HEK293 (cell line): ENCODE measurements around the gene GMPR2.

Experiments
- CTCF ChIA-PET: fragments of 350-600 bp; formaldehyde crosslinking; extraction: SDS; loops from one replicate; lab custom pipeline; 2021; ENCODE audit warnings: antibody characterized with exemption; lab: Yijun Ruan, JAX
- POLR2A ChIA-PET: fragments of 300-600 bp; formaldehyde crosslinking; extraction: SDS; loops from one replicate; lab custom pipeline; 2020; ENCODE audit warnings: antibody characterized with exemption, inconsistent platforms; lab: Yijun Ruan, JAX
- H3K27ac ChIP-seq: fragments of 200-500 bp; sonication (Bioruptor generic); 2 replicates; pipeline ENCODE4 v1.5.1; 2014; ENCODE audit warnings: low read depth, low read length, control low read depth, inconsistent platforms; ENCODE audit errors: extremely low read depth
- H3K36me3 ChIP-seq, 2 experiments: fragments of 200-500 bp in 1 of 2; sonication (Bioruptor generic) in 1 of 2; 1 replicate in 1 of 2; 2 replicates in 1 of 2; pipeline ENCODE4 v1.5.1; 2014 to 2017; ENCODE audit warnings: inconsistent platforms in 2 of 2, low read length in 2 of 2; ENCODE audit not compliant: control insufficient read depth in 2 of 2, insufficient read depth in 1 of 2
- H3K4me1 ChIP-seq: fragments of 200-500 bp; sonication (Bioruptor generic); 2 replicates; pipeline ENCODE4 v1.5.1; 2014; ENCODE audit warnings: mild to moderate bottlenecking, low read length, inconsistent platforms; ENCODE audit not compliant: control insufficient read depth, insufficient read depth
- H3K4me3 ChIP-seq: 2 replicates; pipeline ENCODE4 v1.5.1; 2011; ENCODE audit warnings: low read depth, mild to moderate bottlenecking, control low read depth, low read length, moderate library complexity
- H3K9me3 ChIP-seq: fragments of 200-500 bp; sonication (Bioruptor generic); 2 replicates; pipeline ENCODE4 v1.5.1; 2014; ENCODE audit warnings: low read depth, low read length, inconsistent platforms; ENCODE audit not compliant: control insufficient read depth, insufficient read depth
- GLIS1 ChIP-seq: fragments of 450-650 bp; formaldehyde crosslinking; IDR thresholded peaks from 2 replicates; pipeline ENCODE4 v1.5.1; 2016; ENCODE audit warnings: missing biosample characterization, missing genetic modification characterization
- HOXA7 ChIP-seq: sonication (generic); formaldehyde crosslinking; IDR thresholded peaks from 2 replicates; pipeline ENCODE4 v1.8.1; 2022; ENCODE audit warnings: missing genetic modification reagents, borderline replicate concordance
- HOXD13 ChIP-seq: sonication (generic); formaldehyde crosslinking; IDR thresholded peaks from 2 replicates; pipeline ENCODE4 v1.8.0; 2022; ENCODE audit warnings: missing genetic modification reagents, borderline replicate concordance
- OVOL3 ChIP-seq: fragments of 450-650 bp; formaldehyde crosslinking; IDR thresholded peaks from 2 replicates; pipeline ENCODE4 v1.5.1; 2016; ENCODE audit warnings: missing biosample characterization, missing genetic modification characterization
- PRDM10 ChIP-seq: fragments of 450-650 bp; formaldehyde crosslinking; IDR thresholded peaks from 2 replicates; pipeline ENCODE4 v1.5.1; 2016; ENCODE audit warnings: missing biosample characterization, missing genetic modification characterization
- REPIN1 ChIP-seq: fragments of 450-650 bp; formaldehyde crosslinking; IDR thresholded peaks from 2 replicates; pipeline ENCODE4 v1.5.1; 2017; ENCODE audit warnings: missing biosample characterization, missing genetic modification characterization, low read depth
- SP2 ChIP-seq: fragments of 450-650 bp; formaldehyde crosslinking; IDR thresholded peaks from 2 replicates; pipeline ENCODE4 v1.5.1; 2016; ENCODE audit warnings: missing biosample characterization, missing genetic modification characterization
- WT1 ChIP-seq: fragments of 450-650 bp; formaldehyde crosslinking; IDR thresholded peaks from 2 replicates; pipeline ENCODE4 v1.5.1; 2016; ENCODE audit warnings: missing biosample characterization, missing genetic modification characterization
- YY1 ChIP-seq: fragments of 450-650 bp; formaldehyde crosslinking; IDR thresholded peaks from 2 replicates; pipeline ENCODE4 v1.5.1; 2018; ENCODE audit warnings: missing biosample characterization, missing genetic modification characterization
- ZBTB11 ChIP-seq: fragments of 450-650 bp; formaldehyde crosslinking; conservative IDR thresholded peaks from 2 replicates; pipeline ENCODE4 v1.5.1; 2016; ENCODE audit warnings: low read depth, missing biosample characterization, missing genetic modification characterization
- ZFP41 ChIP-seq: fragments of 450-650 bp; formaldehyde crosslinking; IDR thresholded peaks from 2 replicates; pipeline ENCODE4 v1.5.1; 2016; ENCODE audit warnings: missing biosample characterization, missing genetic modification characterization, borderline replicate concordance
- ZNF112 ChIP-seq: fragments of 450-650 bp; formaldehyde crosslinking; IDR thresholded peaks from 2 replicates; pipeline ENCODE4 v1.5.0; 2017; ENCODE audit warnings: missing biosample characterization, missing genetic modification characterization
- ZNF133 ChIP-seq: fragments of 450-650 bp; formaldehyde crosslinking; IDR thresholded peaks from 2 replicates; pipeline ENCODE4 v1.5.1; 2016; ENCODE audit warnings: missing biosample characterization, missing genetic modification characterization
- ZNF146 ChIP-seq: fragments of 450-650 bp; formaldehyde crosslinking; IDR thresholded peaks from 2 replicates; pipeline ENCODE4 v1.5.1; 2016; ENCODE audit warnings: missing biosample characterization, missing genetic modification characterization
- ZNF155 ChIP-seq: fragments of 450-650 bp; formaldehyde crosslinking; IDR thresholded peaks from 2 replicates; pipeline ENCODE4 v1.5.1; 2016; ENCODE audit warnings: missing biosample characterization, missing genetic modification characterization
- ZNF292 ChIP-seq: fragments of 450-650 bp; formaldehyde crosslinking; IDR thresholded peaks from 2 replicates; pipeline ENCODE4 v1.5.1; 2016; ENCODE audit warnings: low read depth, missing biosample characterization, missing genetic modification characterization, borderline replicate concordance
- ZNF341 ChIP-seq: fragments of 450-650 bp; formaldehyde crosslinking; IDR thresholded peaks from 2 replicates; pipeline ENCODE4; 2016; ENCODE audit warnings: low read depth, missing biosample characterization, missing genetic modification characterization
- ZNF366 ChIP-seq: fragments of 450-650 bp; formaldehyde crosslinking; conservative IDR thresholded peaks from 2 replicates; pipeline ENCODE4 v1.5.1; 2016; ENCODE audit warnings: missing biosample characterization, missing genetic modification characterization
- ZNF404 ChIP-seq: fragments of 450-650 bp; formaldehyde crosslinking; IDR thresholded peaks from 2 replicates; pipeline ENCODE4 v1.5.1; 2017; ENCODE audit warnings: missing biosample characterization, missing genetic modification characterization
- ZNF513 ChIP-seq: fragments of 450-650 bp; IDR thresholded peaks from 2 replicates; pipeline ENCODE4 v1.5.1; 2018; ENCODE audit warnings: missing biosample characterization, missing genetic modification characterization
- ZNF514 ChIP-seq: fragments of 450-650 bp; formaldehyde crosslinking; IDR thresholded peaks from 2 replicates; pipeline ENCODE4 v1.5.1; 2016; ENCODE audit warnings: missing biosample characterization, missing genetic modification characterization
- ZNF571 ChIP-seq: fragments of 450-650 bp; formaldehyde crosslinking; IDR thresholded peaks from 2 replicates; pipeline ENCODE4 v1.5.0; 2017; ENCODE audit warnings: missing biosample characterization, missing genetic modification characterization
- ZNF580 ChIP-seq: fragments of 450-650 bp; formaldehyde crosslinking; IDR thresholded peaks from 2 replicates; pipeline ENCODE4 v1.5.1; 2016; ENCODE audit warnings: missing biosample characterization, missing genetic modification characterization
- ZNF670 ChIP-seq: fragments of 450-650 bp; formaldehyde crosslinking; IDR thresholded peaks from 2 replicates; pipeline ENCODE4 v1.5.1; 2016; ENCODE audit warnings: missing biosample characterization, missing genetic modification characterization, low read depth
- ZNF747 ChIP-seq: fragments of 450-650 bp; formaldehyde crosslinking; IDR thresholded peaks from 2 replicates; pipeline ENCODE4 v1.5.1; 2016; ENCODE audit warnings: missing biosample characterization, missing genetic modification characterization
- ZSCAN23 ChIP-seq: fragments of 450-650 bp; formaldehyde crosslinking; IDR thresholded peaks from 2 replicates; pipeline ENCODE4 v1.5.1; 2016; ENCODE audit warnings: missing biosample characterization, missing genetic modification characterization
- ZSCAN4 ChIP-seq: fragments of 450-650 bp; formaldehyde crosslinking; IDR thresholded peaks from 2 replicates; pipeline ENCODE4 v1.5.1; 2017; ENCODE audit warnings: missing biosample characterization, missing genetic modification characterization

The GMPR2 gene

GRCh38 chr14:24232645-24233537 is at the start of gene GMPR2:
TSS of gene GMPR2 (plus strand) at chr14:24232929. CDS start at chr14:24233254, 325 bp downstream.
- peak within 1 kb of the TSS; percentile 92 for H3K27ac ChIP-seq
- TF ChIP-seq ZNF747 (tag by site-specific recombination), result no peak
- no peak for TF ChIP-seq HOXA7 (CRISPR knock-in tag)
- TF ChIP-seq GLIS1 (tag by site-specific recombination), result 0 out of 2 replicates have a peak, but pooled peaks have one; percentile 16
- TF ChIP-seq ZSCAN23 (tag by site-specific recombination), result no peak
- no peak for TF ChIP-seq ZNF513 (tag by site-specific recombination)
- no peak for TF ChIP-seq ZNF670 (tag by site-specific recombination)
- TF ChIP-seq ZNF292 (tag by site-specific recombination), result no peak
- no peak for TF ChIP-seq REPIN1 (tag by site-specific recombination)
- TF ChIP-seq WT1 (tag by site-specific recombination), result no peak
- no peak for TF ChIP-seq ZNF404 (tag by site-specific recombination)
- TF ChIP-seq HOXD13 (CRISPR knock-in tag), result no peak
- TF ChIP-seq ZFP41 (tag by site-specific recombination), result no peak
- peak; percentile 43 for TF ChIP-seq SP2 (tag by site-specific recombination)
- TF ChIP-seq ZSCAN4 (tag by site-specific recombination), result no peak
- no peak for TF ChIP-seq ZNF514
- no peak for TF ChIP-seq ZNF146
- peak; percentile 33 for TF ChIP-seq ZNF366 (tag by site-specific recombination)
- TF ChIP-seq YY1, result no peak
- peak; percentile 69; the same call in 1 of the 2 replicates for TF ChIP-seq ZNF580 (tag by site-specific recombination)
- TF ChIP-seq ZNF341, result peak; percentile 62; the same call in 1 of the 2 replicates
- no peak for TF ChIP-seq ZNF155 (tag by site-specific recombination)
- no peak for TF ChIP-seq ZNF133
- TF ChIP-seq ZNF112, result no peak
- TF ChIP-seq OVOL3 (tag by site-specific recombination), result peak; percentile 48; the same call in 1 of the 2 replicates
- TF ChIP-seq PRDM10 (tag by site-specific recombination), result peak; percentile 44
- TF ChIP-seq ZBTB11 (tag by site-specific recombination), result peak; percentile 94
- TF ChIP-seq ZNF571 (tag by site-specific recombination), result no peak

More at GRCh38 chr14:24232645-24233537, at the start of gene GMPR2:
- H3K9me3 ChIP-seq, result no peaks in the 10 kb centered on the region
- H3K36me3 ChIP-seq, result peaks cover 17 to 49% of the 10 kb centered on the region in 2 experiments; a peak in 2 of 3 replicates
- CTCF ChIA-PET, result interaction anchor here (0.6 to 1.8 kb wide), 4 partner anchors 10 to 142 kb away, joined by 3 to 7 read pairs (median 3); partner anchors contain the start of genes CIDEB and TINF2
- H3K4me1 ChIP-seq, result peaks cover 7% of the 10 kb centered on the region
- peak within 1 kb of the TSS; percentile 69 for H3K4me3 ChIP-seq
- POLR2A ChIA-PET, result interaction anchor here (1.8 kb wide), 1 partner anchor 9 kb away, joined by 10 read pairs; the partner anchor contains the start of gene TINF2
